Activated naive CD4-positive, alpha-beta T cell treated with anti-CD3 and anti-CD28 coated beads, Interleukin-2, amount 10 ng/mL, durations not matched to agents 5 hours and 36 hours (primary cell): ENCODE data around the gene RPL9. TPM values are rescaled to one million over a fixed set of nuclear protein-coding genes. Genes with fewer than 3 reads are reported as not detected.

Experiments used
- microRNA-seq: library from miRNA; unstranded; fragments of <30 nt; microRNA quantifications from one replicate; pipeline ENCODE4 v1.2.0, GENCODE V29; 2022; ENCODE audit warnings: borderline microRNAs expressed, borderline replicate concordance
- total RNA-seq, 2 experiments: library from RNA; stranded (reverse); gene quantifications; one replicate each; pipeline ENCODE4 v1.2.3, GENCODE V29; 2021

The RPL9 gene
- total RNA-seq, result 1,000 to 10,000 TPM; 1,410 to 1,444 TPM

GRCh38 chr4:39458505-39459300 lies at the start of gene RPL9, which contains the start of gene LIAS:
Gene RPL9 (minus strand): TSS chr4:39458922. CDS start chr4:39458439, 483 bp downstream.
Gene LIAS (plus strand): TSS chr4:39459056. CDS start chr4:39459118, 62 bp downstream.

GRCh38 chr4:39406763-39407583 lies 51.7 kb downstream of the RPL9 start, which contains the start of gene KLB:
Gene KLB (plus strand): TSS chr4:39406930. CDS start chr4:39406950, 20 bp downstream.

Small RNA genes within 50 kb of the gene (microRNA-seq; reads per million reads assigned to microRNA genes)
- gene MIR5591, result not detected

Other genes with a start within 250 kb of the RPL9 start
- gene RFC1, start 92.6 kb downstream of the RPL9 start, total RNA-seq, result 10 to 100 TPM; 64.7 to 72.6 TPM
- not detected for gene KLB, start 52.0 kb downstream of the RPL9 start, total RNA-seq
- gene LIAS, start 134 bp upstream of the RPL9 start, total RNA-seq, result 10 to 100 TPM; 11.9 to 12.6 TPM
- gene UGDH, start 68.5 kb upstream of the RPL9 start, total RNA-seq, result 10 to 100 TPM; 17.1 to 17.7 TPM
- gene SMIM14, start 179.9 kb upstream of the RPL9 start, total RNA-seq, result 1 to 10 TPM; 4.2 to 5.5 TPM
- 10 to 100 TPM; 62.6 to 67.4 TPM for gene UBE2K, start 239.2 kb upstream of the RPL9 start, total RNA-seq